HEK293 (cell line): ENCODE data around the gene TIMM21.

Source experiments
- CTCF ChIA-PET: fragments of 350-600 bp; formaldehyde crosslinking; extraction: SDS; loops from one replicate; lab custom pipeline; 2021; ENCODE audit warnings: antibody characterized with exemption; lab: Yijun Ruan, JAX
- POLR2A ChIA-PET: fragments of 300-600 bp; formaldehyde crosslinking; extraction: SDS; loops from one replicate; lab custom pipeline; 2020; ENCODE audit warnings: antibody characterized with exemption, inconsistent platforms; lab: Yijun Ruan, JAX
- H3K27ac ChIP-seq: fragments of 200-500 bp; sonication (Bioruptor generic); 2 replicates; pipeline ENCODE4 v1.5.1; 2014; ENCODE audit warnings: low read depth, low read length, control low read depth, inconsistent platforms; ENCODE audit errors: extremely low read depth
- H3K36me3 ChIP-seq, 2 experiments: fragments of 200-500 bp in 1 of 2; sonication (Bioruptor generic) in 1 of 2; 1 replicate in 1 of 2; 2 replicates in 1 of 2; pipeline ENCODE4 v1.5.1; 2014 to 2017; ENCODE audit warnings: inconsistent platforms in 2 of 2, low read length in 2 of 2; ENCODE audit not compliant: control insufficient read depth in 2 of 2, insufficient read depth in 1 of 2
- H3K4me1 ChIP-seq: fragments of 200-500 bp; sonication (Bioruptor generic); 2 replicates; pipeline ENCODE4 v1.5.1; 2014; ENCODE audit warnings: mild to moderate bottlenecking, low read length, inconsistent platforms; ENCODE audit not compliant: control insufficient read depth, insufficient read depth
- H3K4me3 ChIP-seq: 2 replicates; pipeline ENCODE4 v1.5.1; 2011; ENCODE audit warnings: low read depth, mild to moderate bottlenecking, control low read depth, low read length, moderate library complexity
- H3K9me3 ChIP-seq: fragments of 200-500 bp; sonication (Bioruptor generic); 2 replicates; pipeline ENCODE4 v1.5.1; 2014; ENCODE audit warnings: low read depth, low read length, inconsistent platforms; ENCODE audit not compliant: control insufficient read depth, insufficient read depth
- ZFP3 ChIP-seq: fragments of 450-650 bp; formaldehyde crosslinking; IDR thresholded peaks from 2 replicates; pipeline ENCODE4 v1.5.1; 2016; ENCODE audit warnings: low read depth, missing biosample characterization, missing genetic modification characterization
- ZNF341 ChIP-seq: fragments of 450-650 bp; formaldehyde crosslinking; IDR thresholded peaks from 2 replicates; pipeline ENCODE4; 2016; ENCODE audit warnings: low read depth, missing biosample characterization, missing genetic modification characterization
- ZNF449 ChIP-seq: fragments of 450-650 bp; formaldehyde crosslinking; IDR thresholded peaks from 2 replicates; pipeline ENCODE4 v1.5.1; 2017; ENCODE audit warnings: missing biosample characterization, mild to moderate bottlenecking, missing genetic modification characterization, moderate library complexity
- ZNF623 ChIP-seq: fragments of 450-650 bp; formaldehyde crosslinking; IDR thresholded peaks from 2 replicates; pipeline ENCODE4 v1.5.1; 2016; ENCODE audit warnings: missing biosample characterization, missing genetic modification characterization
- ZNF639 ChIP-seq: fragments of 450-650 bp; formaldehyde crosslinking; IDR thresholded peaks from 2 replicates; pipeline ENCODE4 v1.5.1; 2016; ENCODE audit warnings: missing biosample characterization, missing genetic modification characterization
- ZNF701 ChIP-seq: fragments of 450-650 bp; formaldehyde crosslinking; IDR thresholded peaks from 2 replicates; pipeline ENCODE4 v1.5.1; 2016; ENCODE audit warnings: missing biosample characterization, missing genetic modification characterization
- ZNF747 ChIP-seq: fragments of 450-650 bp; formaldehyde crosslinking; IDR thresholded peaks from 2 replicates; pipeline ENCODE4 v1.5.1; 2016; ENCODE audit warnings: missing biosample characterization, missing genetic modification characterization
- ZNF837 ChIP-seq: fragments of 450-650 bp; formaldehyde crosslinking; IDR thresholded peaks from 2 replicates; pipeline ENCODE4 v1.5.1; 2016; ENCODE audit warnings: missing biosample characterization, missing genetic modification characterization
- TF ChIP-seq, protein P1 (sequence below): fragments of 450-650 bp; formaldehyde crosslinking; IDR thresholded peaks from 2 replicates; pipeline ENCODE4 v1.5.1; 2016; ENCODE audit warnings: missing biosample characterization, missing genetic modification characterization

TIMM21 gene

DNA sequence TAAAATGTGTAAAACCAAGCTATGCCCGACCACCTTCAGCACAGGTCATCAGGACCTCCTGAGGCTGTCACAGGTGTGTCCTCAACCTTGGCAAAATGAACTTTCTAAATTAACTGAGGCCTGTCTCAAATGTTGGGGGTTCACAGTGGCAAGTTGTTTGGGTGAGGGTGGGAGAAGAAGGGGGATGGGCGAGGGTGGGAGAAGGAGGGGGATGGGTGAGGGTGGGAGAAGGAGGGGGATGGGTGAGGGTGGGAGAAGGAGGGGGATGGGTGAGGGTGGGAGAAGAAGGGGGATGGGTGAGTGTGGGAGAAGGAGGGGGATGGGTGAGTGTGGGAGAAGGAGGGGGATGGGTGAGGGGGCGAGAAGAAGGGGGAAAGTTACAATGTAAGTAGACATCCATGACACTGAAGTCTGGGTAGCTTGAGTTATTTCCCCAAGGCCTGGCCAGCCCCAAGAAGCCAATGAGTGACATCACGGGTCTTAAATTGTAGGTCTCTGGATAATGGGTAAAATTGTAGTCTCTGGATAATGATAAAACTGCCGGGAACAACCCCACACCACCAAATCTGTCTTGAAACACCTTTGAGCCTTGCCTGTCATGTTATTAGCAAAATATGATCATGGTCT, 56.3 kb downstream of the TIMM21 start:
- CTCF ChIA-PET, result interaction anchor here (0.8 kb wide), 1 partner anchor 7 kb away, joined by 5 read pairs; no protein-coding TSS in a partner anchor
- TF ChIP-seq ZNF639 (tag by site-specific recombination), result no peak
- TF ChIP-seq, protein P1, sequence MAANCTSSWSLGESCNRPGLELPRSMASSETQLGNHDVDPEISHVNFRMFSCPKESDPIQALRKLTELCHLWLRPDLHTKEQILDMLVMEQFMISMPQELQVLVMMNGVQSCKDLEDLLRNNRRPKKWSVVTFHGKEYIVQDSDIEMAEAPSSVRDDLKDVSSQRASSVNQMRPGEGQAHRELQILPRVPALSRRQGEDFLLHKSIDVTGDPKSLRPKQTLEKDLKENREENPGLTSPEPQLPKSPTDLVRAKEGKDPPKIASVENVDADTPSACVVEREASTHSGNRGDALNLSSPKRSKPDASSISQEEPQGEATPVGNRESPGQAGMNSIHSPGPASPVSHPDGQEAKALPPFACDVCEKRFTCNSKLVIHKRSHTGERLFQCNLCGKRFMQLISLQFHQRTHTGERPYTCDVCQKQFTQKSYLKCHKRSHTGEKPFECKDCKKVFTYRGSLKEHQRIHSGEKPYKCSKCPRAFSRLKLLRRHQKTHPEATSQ (tag by site-specific recombination), result no peak
- no peak for TF ChIP-seq ZNF449 (tag by site-specific recombination)
- no peak for TF ChIP-seq ZNF837 (tag by site-specific recombination)
- no peak for TF ChIP-seq ZFP3 (tag by site-specific recombination)
- TF ChIP-seq ZNF747 (tag by site-specific recombination), result no peak
- no peak for TF ChIP-seq ZNF701 (tag by site-specific recombination)
- no peak for TF ChIP-seq ZNF341 (tag by site-specific recombination)
- TF ChIP-seq ZNF623 (tag by site-specific recombination), result no peak
- Histone ChIP-seq H3K4me3 (no peak overlapping the region), H3K27ac (no peak overlapping the region), H3K4me1 (no peaks in the 10 kb centered on the region), H3K9me3 (no peaks in the 10 kb centered on the region), H3K36me3 (no peaks in the 10 kb centered on the region)
- POLR2A ChIA-PET, result no interaction called here
